Stimulated activated CD8-positive, alpha-beta memory T cell treated with anti-CD3 and anti-CD28 coated beads, Interleukin-15, amount 100 ng/mL, for 24 hours (primary cell): ENCODE data around the gene MFAP2.
A peak's percentile ranks its signal among the peaks of the same experiment; 100 is the strongest.
"Not testable (repeated sequence)": the region's sequence is repeated elsewhere in the genome, so short reads cannot be mapped to it uniquely, and the experiment has no call there.

Experiments used
- DNase-seq: peaks from one replicate; pipeline ENCODE4 v3.0.0-alpha.2; 2020; ENCODE audit warnings: low read depth

Gene MFAP2

GRCh38 chr1:16961297-16962133 lies 18.9 kb downstream of the MFAP2 start:
- no peak for DNase-seq

GRCh38 chr1:16960560-16961296 lies 19.7 kb downstream of the MFAP2 start:
- DNase-seq, result peak; percentile 50

GRCh38 chr1:16958475-16958874 lies 21.9 kb downstream of the MFAP2 start:
- no peak for DNase-seq

GRCh38 chr1:16957731-16958130 lies 22.7 kb downstream of the MFAP2 start:
- no peak for DNase-seq

GRCh38 chr1:16956775-16957174 lies 23.6 kb downstream of the MFAP2 start:
- DNase-seq, result no peak

- DNase-seq, result no peak
Observed at GRCh38 chr1:16955186-16955585, 25.2 kb downstream of the MFAP2 start.

- DNase-seq, result no peak
Observed at GRCh38 chr1:16954579-16954978, 25.8 kb downstream of the MFAP2 start.

GRCh38 chr1:16952376-16952775 lies 28.0 kb downstream of the MFAP2 start:
- not testable (repeated sequence) for DNase-seq

- not testable (repeated sequence) for DNase-seq
Observed at GRCh38 chr1:16949026-16949425, 31.4 kb downstream of the MFAP2 start.

- DNase-seq, result not testable (repeated sequence)
Observed at GRCh38 chr1:16948282-16948891, 32.0 kb downstream of the MFAP2 start.

GRCh38 chr1:16946646-16947045 lies 33.8 kb downstream of the MFAP2 start:
- DNase-seq, result no peak

- DNase-seq, result not testable (repeated sequence)
Observed at GRCh38 chr1:16946185-16946584, 34.2 kb downstream of the MFAP2 start.

- not testable (repeated sequence) for DNase-seq
Observed at GRCh38 chr1:16945512-16945911, 34.9 kb downstream of the MFAP2 start.

GRCh38 chr1:16944038-16944437 lies 36.4 kb downstream of the MFAP2 start:
- no peak for DNase-seq

- DNase-seq, result not testable (repeated sequence)
Observed at GRCh38 chr1:16939386-16940180, 40.8 kb downstream of the MFAP2 start.

GRCh38 chr1:16938351-16939321 lies 41.8 kb downstream of the MFAP2 start:
- no peak for DNase-seq

- not testable (repeated sequence) for DNase-seq
Observed at GRCh38 chr1:16936580-16936979, 43.8 kb downstream of the MFAP2 start.

GRCh38 chr1:16933945-16934344 lies 46.5 kb downstream of the MFAP2 start:
- not testable (repeated sequence) for DNase-seq

- not testable (repeated sequence) for DNase-seq
Observed at GRCh38 chr1:16931206-16931934, 49.0 kb downstream of the MFAP2 start.
